H7 (cell line): Measurements from ENCODE around the gene GDAP1L1. TPM values are rescaled to one million over a fixed set of nuclear protein-coding genes. Genes with fewer than 3 reads are reported as not detected.
"Not testable (repeated sequence)": the region's sequence is repeated elsewhere in the genome, so short reads cannot be mapped to it uniquely, and the experiment has no call there.

Experiments used
- DNase-seq: peaks from one replicate; pipeline ENCODE4 v3.0.0; 2012
- H3K27me3 ChIP-seq: 2 replicates; pipeline ENCODE4 v1.6.0; 2011; ENCODE audit warnings: mild to moderate bottlenecking, low read length; ENCODE audit not compliant: control insufficient read depth, insufficient read depth
- H3K36me3 ChIP-seq: replicated peaks from 2 replicates; pipeline ENCODE4 v1.5.1; 2011; ENCODE audit warnings: low read length; ENCODE audit not compliant: control insufficient read depth, insufficient read depth
- H3K4me3 ChIP-seq: 2 replicates; pipeline ENCODE4 v1.5.1; 2011; ENCODE audit warnings: low read depth, mild to moderate bottlenecking, control low read depth, low read length, moderate library complexity; ENCODE audit not compliant: insufficient read depth
- total RNA-seq: library from RNA; depleted of rRNA; stranded (reverse); fragments of >200 nt; shearing (Covaris generic); gene quantifications from 2 replicates; pipeline ENCODE4 v1.2.3, GENCODE V29; 2014

GDAP1L1 gene
- total RNA-seq, 1 experiment from 2014 or later: 6.1 TPM

DNA sequence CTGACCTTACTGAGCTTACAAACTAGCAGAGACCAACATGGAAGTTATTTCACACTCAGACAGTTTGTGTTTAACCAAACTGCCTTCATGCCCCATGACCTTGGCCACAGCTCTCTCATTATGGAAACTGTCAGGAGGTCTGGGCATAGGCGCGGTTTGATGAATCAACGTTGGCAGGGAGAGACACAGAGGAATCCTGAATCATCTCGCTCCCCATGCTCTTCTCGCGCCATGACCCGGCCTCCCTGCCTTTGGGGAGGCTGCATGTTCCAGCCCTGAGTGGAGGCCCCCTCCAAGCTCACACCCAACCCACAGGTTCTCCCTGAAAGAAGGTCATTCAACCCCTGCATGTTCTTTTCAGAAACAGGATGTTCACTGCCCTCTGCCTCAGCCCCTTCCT lies 15.9 kb upstream of the GDAP1L1 start:
- no peak overlapping the region for H3K4me3 ChIP-seq
- H3K36me3 ChIP-seq: no peaks in the 10 kb centered on the region
- DNase-seq: no peak
- H3K27me3 ChIP-seq: no peaks in the 10 kb centered on the region

DNA sequence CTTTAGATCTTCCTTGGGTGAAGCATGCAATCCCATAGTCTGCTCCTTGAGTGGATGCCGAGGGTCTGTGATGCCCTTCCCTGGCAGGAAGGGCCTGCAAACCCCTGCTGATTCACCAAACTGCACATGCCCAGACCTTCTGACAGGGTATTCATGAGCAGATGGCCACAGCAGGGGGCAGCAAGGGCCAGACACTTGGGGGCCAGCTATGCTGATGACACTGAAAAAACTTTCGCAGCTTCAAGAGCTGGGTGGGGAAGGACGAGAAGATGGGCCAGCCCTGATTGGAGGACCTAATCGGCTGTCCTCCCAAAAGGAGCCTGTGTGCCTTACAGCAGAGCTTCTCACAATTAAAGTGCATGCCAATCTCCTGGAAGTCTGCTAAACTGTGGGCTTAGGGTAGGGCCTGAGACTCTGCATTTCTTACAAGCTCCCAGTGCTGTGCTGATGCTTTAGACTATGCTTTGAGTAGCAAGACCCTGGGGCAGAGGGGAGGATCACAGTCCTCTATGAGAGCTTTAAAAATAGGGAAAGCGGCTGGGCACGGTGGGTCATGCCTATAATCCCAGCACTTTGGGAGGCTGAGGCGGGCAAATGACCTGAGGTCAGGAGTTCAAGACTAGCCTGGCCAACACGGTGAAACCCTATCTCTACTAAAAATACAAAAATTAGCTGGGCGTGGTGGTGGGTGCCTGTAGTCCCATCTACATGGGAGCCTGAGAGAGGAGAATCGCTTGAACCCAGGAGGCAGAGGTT lies 15.2 kb upstream of the GDAP1L1 start:
- Histone ChIP-seq H3K27me3 (no peaks in the 10 kb centered on the region), H3K4me3 (no peak overlapping the region), H3K36me3 (no peaks in the 10 kb centered on the region)
- DNase-seq: peak; percentile 57

DNA sequence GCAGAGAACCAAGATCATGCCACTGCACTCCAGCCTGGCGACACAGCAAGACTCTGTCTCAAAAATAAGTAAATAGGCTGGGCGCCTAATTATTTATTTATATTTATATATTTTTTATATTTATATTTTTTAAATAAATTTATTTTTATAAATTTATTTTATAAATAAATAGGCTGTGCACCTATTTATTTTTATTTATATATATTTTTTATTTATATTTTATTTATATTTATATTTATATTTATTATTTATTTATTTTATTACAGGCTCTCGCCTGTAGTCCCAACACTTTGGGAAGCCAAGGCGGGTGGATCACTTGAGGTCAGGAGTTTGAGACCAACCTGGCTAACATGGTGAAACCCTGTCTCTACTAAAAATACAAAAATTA lies 14.6 kb upstream of the GDAP1L1 start:
- not testable (repeated sequence) for DNase-seq, H3K4me3 ChIP-seq, H3K27me3 ChIP-seq, H3K36me3 ChIP-seq

DNA sequence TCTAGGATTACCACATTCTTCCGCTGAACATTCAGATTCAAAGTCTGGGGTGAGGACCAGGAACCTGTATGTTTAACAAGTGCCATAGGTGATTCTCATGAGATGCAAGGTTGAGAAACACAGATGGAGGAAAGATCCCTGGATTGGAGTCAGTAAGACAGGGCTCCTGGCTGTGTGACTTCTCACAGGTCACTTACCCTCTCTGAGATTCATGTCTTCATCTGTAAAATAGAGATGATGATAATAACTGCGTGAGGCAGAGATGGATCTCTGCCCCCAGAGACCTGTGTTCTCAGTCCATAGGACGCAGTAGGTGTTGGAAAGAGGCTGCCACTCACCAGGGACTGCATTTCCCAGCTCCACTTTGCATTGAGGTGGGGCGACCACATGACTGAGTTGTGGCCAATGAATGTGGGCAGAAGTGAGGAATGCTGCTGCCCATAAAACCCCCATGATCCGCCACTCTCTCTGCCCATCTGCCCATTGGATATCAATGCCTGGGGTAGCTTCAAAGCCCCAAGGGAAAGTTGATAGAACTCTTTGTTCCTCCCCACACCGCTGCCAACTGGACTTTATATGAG lies 13.6 kb upstream of the GDAP1L1 start:
- H3K27me3 ChIP-seq: no peaks in the 10 kb centered on the region
- no peak overlapping the region for H3K4me3 ChIP-seq
- no peaks in the 10 kb centered on the region for H3K36me3 ChIP-seq
- no peak for DNase-seq

DNA sequence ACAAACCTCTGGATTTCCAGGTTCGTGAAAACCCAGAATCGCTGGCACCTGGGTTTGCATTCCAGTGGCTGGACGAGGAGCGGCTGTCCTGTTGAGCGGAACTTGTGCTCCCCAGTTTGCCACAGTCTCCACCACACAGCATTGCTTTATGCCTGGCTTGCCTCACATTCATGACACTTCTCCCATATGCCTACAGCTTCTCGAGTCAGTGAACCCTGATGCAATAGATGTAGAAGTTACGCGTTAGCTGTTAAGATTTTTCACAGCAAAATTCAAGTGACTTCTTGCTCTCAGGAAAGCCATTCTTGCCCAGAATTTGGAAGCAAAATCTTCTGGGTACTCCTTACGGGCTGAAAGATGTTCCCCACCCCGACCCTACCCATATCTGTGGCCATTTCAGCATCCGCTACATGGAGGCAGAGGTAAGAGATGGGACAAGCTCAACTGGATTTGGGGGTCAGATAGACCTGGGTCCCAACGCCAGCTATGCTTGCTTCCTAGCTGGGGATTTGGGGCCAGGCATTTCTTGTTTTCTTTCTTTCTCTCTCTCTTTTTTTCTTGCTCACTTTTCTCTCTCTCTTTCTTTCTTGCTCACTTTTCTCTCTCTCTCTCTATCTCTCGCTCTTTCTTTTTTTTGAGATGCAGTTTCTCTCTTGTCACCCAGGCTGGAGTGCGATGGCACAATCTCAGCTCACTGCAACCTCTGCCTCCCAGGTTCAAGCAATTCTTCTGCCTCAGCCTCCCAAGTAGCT lies 12.4 kb upstream of the GDAP1L1 start:
- H3K27me3 ChIP-seq: no peaks in the 10 kb centered on the region
- no peak for DNase-seq
- no peaks in the 10 kb centered on the region for H3K36me3 ChIP-seq
- no peak overlapping the region for H3K4me3 ChIP-seq

DNA sequence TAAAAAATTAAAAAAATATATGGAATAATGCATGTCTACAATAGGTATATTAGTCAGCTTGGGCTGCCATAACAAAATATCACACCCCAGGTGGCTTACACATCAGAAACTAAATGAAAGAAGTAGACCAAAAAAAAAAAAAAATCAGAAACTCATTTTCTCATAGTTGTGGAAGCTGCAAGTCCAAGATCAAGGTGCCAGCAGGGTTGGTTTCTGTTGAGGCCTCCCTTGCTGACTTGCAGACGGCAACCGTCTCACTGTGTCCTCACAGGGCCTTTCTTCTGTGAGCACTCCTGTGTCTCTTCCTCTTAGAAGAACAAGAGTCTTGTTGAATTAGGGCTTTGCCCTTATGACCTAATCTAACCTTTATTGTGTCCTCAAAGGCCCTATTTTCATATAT lies 11.4 kb upstream of the GDAP1L1 start:
- Histone ChIP-seq H3K36me3 (no peaks in the 10 kb centered on the region), H3K4me3 (no peak overlapping the region), H3K27me3 (no peaks in the 10 kb centered on the region)
- DNase-seq: no peak

DNA sequence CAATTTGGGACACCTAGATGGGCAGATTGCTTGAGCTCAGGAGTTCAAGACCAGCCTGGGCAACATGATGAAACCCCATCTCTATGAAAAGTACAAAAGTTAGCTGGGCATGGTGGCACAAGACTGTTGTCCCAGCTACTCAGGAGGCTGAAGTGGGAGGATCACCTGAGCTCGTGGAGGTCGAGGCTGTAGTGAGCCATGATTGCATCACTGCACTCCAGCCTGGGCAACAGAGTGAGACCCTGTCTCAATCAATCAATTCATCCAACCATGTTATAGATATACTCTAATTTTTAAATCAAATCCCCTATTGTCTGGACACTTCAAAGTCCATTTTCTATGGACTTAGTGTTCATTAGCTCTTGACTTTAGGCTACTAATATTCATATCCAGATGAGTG lies 10.3 kb upstream of the GDAP1L1 start:
- H3K27me3 ChIP-seq, H3K36me3 ChIP-seq, DNase-seq, H3K4me3 ChIP-seq: not testable (repeated sequence)

DNA sequence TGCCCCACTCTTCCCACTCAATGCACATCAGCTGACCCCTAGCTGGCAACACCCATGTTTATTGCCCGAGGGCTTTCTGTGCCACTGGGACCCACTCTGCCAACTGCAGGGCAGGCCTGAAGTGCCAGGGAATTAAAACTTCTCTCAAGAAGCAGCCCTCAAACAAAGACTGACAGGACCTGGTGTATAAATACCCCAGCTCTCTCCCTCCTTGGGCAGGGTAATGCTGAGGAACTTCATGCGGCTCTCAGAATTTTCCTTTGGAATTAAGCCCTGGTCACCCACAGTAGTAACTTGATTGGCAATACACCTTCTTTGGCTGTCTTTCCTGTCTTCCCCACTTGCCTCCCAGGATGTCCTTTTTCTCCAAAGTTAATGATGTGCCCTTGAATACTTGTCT lies 5.3 kb upstream of the GDAP1L1 start:
- H3K36me3 ChIP-seq: no peaks in the 10 kb centered on the region
- no peak for DNase-seq
- no peak overlapping the region for H3K4me3 ChIP-seq
- peaks cover 6% of the 10 kb centered on the region for H3K27me3 ChIP-seq

DNA sequence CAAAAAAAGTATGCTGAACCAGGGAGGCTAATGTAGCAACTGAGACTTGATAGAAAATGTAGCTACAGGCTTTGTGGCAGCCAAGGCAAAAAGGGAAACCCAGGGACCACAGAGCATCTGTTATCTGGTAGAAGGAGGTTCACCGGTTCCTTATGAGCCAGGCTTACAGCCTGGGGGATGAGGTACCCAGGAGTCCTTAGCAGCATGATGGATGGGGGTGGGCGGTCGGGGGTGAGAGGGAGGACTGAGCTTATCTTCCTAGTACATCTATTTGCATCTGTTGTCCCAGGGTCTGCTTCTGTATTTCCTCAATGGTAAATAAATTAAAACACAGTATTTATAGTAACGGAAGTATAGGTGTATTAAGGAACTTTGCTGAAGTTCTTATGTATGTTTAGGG lies 1.1 kb upstream of the GDAP1L1 start:
- no peak for DNase-seq
- peaks cover 13% of the 10 kb centered on the region for H3K27me3 ChIP-seq
- no peak overlapping the region for H3K4me3 ChIP-seq
- no peaks in the 10 kb centered on the region for H3K36me3 ChIP-seq

DNA sequence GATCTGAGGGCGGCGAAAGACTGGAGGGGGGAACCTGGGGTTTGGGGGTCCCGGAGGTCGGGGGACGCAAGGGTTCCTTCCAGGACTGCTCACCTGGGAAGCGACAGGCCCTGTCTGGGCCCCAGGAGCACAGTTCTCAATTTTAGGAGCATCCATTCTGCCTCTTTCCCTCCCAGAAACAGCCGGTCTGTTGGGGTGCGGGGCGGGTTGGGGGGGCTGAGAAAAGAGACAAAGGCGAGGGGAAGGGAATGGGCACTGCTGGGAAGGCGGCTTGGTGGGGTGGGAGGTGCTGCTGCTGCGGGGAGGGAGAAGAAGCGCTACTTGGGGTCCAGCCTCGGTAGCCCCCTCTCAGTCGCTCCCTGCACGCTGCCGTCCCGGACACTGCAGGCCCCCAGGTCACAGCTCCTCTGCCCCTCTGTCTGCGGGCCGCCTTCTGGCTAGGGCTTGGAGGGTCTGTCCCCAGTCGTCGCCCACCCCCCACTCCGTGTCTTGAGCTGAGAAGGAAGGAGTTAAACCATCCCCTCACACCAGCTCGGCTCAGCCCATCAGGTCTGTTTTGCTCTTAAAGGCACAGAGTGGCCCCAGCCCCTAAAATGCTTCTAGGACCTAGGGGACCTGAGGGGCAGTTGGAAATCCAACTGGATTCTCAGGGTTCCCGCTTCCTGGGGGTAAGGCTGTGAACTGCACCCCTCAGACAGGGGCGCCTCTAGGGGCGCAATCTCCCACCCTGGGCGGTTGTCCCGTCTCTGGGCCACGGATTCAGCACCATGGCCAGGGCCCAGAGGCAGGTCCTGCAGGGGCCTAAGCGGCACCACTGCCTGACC lies 690 bp downstream of the GDAP1L1 start:
- peak overlapping the region; percentile 63 for H3K4me3 ChIP-seq
- peaks cover 13% of the 10 kb centered on the region for H3K27me3 ChIP-seq
- DNase-seq: peak; percentile 94
- no peaks in the 10 kb centered on the region for H3K36me3 ChIP-seq

DNA sequence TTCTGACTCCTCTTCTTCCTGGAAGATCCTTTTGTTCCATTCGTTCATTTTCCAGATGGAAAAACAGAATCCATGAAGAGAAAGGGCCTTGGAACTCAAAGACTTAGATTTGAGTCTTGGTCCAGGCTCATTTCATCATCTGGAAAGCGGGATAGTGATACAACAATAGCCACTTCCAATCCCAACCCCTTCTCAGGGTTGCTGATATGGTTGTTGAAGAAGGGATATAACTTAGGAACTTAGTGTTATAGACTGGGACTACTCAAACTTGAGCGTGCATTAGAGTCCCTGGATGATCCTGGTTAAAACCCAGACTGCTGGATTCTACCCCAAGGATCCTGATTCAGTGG lies 1.3 kb downstream of the GDAP1L1 start:
- no peaks in the 10 kb centered on the region for H3K36me3 ChIP-seq
- no peak for DNase-seq
- no peak overlapping the region for H3K4me3 ChIP-seq
- H3K27me3 ChIP-seq: peaks cover 13% of the 10 kb centered on the region

DNA sequence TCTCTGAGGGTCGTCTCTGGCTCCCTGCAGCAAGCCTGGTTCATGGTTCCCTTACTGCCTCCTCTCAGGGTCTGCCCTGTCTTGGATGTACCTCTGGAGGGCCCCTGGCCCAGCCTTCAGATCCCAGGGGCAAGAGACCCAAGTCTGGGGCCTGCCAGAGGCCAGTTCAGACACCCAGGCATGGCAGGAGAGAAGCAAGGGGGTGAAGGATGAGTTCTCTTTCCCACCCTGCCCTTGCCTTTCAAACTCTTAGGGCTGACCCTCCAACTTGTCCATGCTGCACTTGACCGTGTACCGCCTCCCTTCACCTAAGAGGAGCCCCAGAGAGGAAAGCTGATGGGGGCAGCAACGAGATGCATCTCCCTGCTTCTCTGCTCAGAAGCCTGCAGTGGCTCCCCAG lies 4.2 kb downstream of the GDAP1L1 start:
- Histone ChIP-seq H3K4me3 (no peak overlapping the region), H3K36me3 (no peaks in the 10 kb centered on the region), H3K27me3 (peaks cover 13% of the 10 kb centered on the region)
- no peak for DNase-seq

DNA sequence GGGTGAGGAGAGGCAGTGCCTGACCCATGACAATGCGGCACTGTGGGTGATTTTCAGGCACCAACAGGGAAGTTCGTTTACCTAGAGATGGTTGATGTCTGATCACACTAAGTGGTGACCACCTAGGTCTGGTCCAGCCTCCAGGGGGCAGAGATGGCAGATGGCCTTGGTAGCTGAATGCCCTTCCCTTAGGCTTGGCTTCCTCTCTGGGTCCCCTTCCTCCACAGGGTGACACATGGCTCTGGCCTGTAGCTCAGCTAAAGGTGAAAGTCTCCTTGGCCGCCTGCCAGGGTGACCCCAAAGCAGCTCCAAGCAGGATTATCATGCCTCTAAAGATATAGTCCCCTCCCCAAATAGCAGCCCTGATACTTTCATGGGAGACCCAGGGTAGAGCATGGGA lies 6.4 kb downstream of the GDAP1L1 start:
- DNase-seq: peak; percentile 62
- H3K4me3 ChIP-seq: no peak overlapping the region
- H3K36me3 ChIP-seq: no peaks in the 10 kb centered on the region
- H3K27me3 ChIP-seq: no peaks in the 10 kb centered on the region

DNA sequence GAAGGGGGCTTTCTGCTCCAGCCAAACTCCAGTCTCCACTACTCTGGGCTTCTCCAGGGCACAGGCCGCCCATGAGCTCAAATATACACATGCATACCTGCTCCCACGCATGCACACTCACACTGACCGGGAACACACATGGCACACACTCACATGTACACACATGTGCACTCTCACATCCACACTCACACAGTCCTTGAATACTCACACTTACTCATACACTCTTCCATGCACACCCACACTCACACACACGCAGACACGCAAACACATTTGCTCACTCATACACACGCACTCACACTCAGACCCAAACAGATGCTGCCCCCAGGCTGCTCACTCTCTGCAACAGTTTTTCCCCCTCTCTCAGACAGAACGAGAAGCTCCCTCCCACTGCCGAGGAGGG lies 7.0 kb downstream of the GDAP1L1 start:
- DNase-seq: no peak
- Histone ChIP-seq H3K36me3 (no peaks in the 10 kb centered on the region), H3K4me3 (no peak overlapping the region), H3K27me3 (no peaks in the 10 kb centered on the region)
